ENCODE results near the gene COL8A2.

COL8A2 gene

DNA sequence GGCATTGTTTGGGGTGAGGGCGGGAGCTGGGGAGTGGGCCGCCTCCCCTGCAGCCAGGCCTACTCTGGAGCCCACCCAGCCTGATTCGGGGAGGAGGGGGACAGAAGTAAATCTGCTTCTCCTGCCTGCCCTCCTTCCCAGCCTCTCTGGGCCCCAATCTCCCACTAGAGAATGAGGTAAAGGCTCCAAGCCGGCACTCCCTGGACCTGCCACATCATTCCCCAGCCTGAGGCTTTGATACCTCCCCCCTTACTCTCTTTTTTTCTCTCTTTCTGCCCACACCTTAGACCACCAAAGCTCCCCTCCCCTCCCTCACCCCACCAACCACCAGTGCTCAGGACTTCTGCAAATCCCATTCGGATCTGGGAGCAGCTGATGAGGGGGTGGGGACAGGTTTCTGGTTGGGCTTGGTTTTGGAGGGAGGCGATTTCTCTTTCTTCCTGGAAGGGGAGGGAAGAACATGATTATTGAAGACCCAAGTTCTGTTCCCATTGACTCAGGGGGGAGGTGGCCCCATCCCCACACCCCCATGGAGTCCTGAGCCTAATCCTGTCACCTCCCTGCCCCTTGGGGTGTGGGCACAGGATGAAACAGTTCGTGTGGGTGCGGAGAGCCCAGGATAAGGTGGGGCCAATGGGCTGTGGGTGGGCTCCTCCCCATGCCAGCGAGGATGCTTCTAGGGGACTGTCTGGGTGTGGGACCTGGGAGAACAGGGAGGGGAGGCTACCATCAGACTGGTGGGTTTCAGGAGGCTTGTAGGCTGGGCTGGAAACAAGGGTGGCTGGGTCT, 32.3 kb upstream of the COL8A2 start:
- DNase-seq (ENCODE audit: low read depth) = no peak

DNA sequence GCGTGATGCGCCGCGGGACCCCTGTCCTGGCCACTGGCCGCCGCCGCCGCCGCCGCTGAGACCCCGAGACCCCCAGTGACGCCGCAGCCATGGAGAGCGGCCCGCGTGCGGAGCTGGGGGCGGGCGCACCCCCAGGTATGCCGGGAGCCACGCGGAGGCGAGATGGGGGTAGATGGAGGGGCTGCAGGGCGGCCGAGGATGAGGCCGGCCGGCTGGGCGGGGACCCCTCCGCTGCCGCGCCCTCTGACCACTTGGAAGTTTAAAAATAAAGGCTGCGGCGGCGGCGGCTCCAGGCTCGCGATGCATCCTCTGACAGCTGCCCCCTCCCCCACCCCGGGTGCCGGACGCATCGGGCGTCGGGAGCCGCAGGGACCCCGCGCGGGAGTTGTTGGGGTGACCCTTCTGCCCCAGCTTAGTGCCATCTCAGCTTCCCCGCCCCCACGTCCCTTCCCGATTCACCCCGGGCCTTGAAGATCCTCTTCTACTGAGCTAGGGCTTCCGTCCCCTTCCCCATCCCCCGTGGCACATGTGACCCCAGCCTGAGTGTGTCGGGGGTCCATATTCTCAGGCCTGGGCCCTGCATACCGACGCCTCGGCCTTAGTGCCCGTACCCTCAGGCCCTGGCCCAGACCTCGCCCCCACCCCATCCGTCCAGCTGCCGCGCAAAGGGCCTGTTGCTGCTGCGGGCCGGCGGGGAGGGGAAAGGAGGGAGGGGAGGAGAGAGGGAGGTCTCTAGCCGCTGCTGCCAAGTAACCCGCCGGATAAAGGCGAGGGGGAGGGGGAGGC, 31.5 kb upstream of the COL8A2 start:
- no peak for DNase-seq (ENCODE audit: low read depth)

DNA sequence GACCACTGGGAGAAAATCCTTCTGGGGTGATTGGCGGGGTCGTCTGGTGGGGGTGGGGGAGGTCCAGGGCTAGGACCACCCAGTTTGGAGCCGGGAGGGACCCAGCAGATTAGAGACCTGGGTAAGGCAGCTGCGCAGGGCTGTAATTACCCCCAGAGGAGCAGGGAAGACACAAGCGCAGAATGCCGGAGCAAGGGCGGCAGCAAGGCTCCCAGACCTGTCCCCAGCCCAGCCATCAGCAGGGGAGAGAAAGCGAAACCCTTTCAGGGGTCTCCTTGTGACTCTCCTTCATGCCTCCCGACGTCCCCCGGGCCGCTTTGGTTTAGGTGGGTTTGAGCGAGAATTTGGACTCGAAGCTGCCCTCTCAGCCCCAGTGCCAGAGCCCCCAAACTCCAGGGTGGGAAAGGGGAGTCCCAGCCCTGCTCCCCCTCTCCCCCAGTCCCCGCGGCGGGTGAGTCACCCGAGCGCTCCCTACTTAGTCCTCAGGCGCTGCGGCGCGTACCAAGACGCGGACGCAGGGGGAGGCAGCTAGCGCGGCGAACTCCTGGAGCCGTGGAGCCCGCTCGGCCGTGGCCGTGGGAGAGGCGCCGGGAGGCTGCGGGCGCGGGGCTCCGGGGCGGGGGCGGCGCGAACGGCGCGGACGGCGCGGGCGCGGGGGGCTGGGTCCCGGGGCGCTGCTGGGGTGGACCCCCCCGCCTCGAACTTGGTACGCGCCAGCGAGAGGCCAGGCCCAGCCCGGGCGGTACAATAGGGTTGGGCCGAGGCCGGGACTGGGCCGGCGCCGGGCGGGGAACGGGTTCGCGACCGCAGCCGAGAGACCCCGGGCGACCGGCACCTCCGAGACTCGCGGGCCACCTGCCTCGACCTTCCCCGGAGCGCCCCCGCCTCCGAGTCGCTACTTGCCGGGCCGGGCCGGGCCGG, 30.6 kb upstream of the COL8A2 start, which contains the start of gene MAP7D1:
Gene MAP7D1 (plus strand): TSS at position 753 of the 921 bp plus-strand sequence. CDS start 258 bp downstream, outside the sequence.
- DNase-seq (ENCODE audit: low read depth) = peak; percentile 62

DNA sequence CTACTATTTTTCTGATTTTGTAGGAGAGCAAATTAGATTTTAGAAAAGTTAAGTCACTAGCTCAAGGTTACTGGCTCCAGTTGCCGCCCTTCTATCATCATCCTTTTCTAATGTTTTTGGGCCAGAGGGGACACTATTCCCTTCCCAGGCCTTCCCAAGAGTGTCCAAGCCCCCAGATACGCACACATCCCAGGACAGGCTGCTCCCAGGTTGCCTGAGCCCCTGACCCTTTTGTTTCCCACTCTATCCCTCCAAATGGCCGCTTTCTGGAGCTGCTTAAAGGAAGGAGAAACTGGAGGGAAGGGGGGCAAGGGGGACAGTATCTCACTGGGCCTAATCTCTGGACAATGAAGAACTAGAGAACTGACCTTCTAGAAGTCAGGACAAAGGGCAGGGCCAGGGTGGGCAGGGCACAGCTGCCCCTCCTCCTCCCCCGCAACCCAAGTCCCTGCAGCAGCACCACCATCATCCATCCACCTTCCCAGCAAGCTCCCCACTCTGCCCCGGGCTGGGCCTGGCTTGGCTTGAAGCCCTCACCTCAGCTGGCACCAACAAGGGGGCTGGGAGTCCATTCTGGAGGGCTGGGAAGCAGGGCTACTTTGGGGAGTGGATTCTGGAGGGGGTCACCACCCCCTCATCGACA, 29.9 kb upstream of the COL8A2 start:
- DNase-seq (ENCODE audit: low read depth) = no peak

DNA sequence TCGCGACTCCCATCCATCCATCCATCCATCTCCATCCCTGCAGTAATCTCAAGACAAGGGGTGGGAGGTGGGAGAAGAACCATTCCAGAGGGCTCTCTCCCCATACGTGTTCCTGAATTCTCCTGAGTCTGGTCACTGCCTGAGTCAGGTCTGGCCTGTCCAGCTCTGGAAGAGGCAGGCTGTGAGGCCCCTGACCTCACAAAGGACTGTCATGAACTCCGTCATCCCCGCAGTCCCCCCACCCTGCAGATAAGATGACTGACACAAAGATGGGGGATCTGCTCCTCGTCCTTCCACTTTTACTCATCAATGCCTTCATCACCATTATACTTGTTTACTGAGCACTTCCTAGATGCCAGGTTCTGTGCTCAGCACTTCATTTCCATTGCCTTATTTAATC, 29.3 kb upstream of the COL8A2 start:
- no peak for DNase-seq (ENCODE audit: low read depth)

DNA sequence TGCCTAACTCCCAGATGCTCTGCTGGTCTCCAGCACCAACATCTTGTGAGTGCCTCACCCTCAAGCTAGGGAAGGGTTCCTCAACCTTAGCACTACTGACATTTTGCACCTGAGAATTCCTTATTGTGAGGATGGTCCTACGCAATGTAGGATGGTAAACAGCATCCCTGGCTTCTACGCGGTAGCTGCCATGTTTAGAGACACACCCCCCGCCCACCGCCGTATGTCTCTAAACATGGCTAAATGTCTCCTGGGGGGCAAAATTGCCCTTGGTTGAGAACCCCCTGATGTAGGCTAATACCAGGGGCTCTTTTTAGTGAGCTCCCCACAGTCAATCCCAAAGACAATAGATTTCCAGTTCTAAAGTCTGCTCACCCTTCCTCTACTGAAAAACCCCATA, 28.5 kb upstream of the COL8A2 start:
- DNase-seq (ENCODE audit: low read depth) = no peak

DNA sequence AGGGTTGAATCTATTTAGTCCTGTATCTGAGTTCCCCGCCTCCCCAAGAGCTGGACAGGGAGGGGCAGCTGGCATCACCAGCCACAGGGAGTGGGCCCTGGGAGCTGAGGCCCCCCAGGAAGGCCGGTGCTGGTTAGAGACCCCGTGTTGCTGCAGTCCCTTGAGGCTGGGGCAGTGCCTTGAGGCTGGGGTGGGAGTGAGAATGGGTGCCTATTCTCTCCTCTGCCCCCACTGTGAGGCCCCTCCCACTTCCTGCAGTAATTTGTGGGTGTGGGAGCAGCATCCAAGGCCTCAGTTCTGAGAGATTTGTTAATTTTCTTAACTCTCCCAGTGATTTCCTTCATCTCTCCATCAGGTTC, 26.8 kb upstream of the COL8A2 start:
- DNase-seq (ENCODE audit: low read depth) = no peak

DNA sequence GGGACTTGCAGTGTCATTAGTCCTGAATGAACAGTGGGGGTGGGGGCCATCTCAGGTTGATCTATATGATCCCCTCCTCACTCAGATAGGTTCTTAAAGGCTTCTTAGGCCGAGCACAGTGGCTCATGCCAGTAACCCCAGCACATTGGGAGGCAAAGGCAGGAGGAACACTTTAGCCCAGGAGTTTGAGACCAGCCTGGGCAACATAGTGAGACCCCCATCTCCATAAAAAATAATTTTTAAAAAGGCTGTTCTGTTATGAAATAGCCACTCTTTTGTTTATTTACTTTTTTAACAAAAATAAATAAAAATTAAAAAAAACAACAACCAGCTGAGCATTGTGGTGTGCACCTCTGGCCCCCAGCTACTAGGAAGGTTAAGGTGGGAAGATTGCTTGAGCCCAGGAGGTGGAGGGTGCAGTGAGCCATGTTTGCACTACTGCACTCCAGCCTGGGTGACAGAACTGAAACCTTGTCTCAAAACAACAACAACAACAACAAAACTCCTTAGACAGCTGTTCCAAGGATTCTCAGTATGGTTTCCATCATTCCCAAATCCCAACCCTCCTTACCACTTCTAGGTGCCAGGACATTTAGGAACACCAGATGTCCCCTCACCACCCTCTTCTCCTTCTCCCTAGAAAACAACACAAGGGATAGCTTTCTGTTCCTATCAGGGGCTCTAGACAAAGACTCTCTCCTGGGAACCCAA, 26.3 kb upstream of the COL8A2 start:
- DNase-seq (ENCODE audit: low read depth) = no peak

DNA sequence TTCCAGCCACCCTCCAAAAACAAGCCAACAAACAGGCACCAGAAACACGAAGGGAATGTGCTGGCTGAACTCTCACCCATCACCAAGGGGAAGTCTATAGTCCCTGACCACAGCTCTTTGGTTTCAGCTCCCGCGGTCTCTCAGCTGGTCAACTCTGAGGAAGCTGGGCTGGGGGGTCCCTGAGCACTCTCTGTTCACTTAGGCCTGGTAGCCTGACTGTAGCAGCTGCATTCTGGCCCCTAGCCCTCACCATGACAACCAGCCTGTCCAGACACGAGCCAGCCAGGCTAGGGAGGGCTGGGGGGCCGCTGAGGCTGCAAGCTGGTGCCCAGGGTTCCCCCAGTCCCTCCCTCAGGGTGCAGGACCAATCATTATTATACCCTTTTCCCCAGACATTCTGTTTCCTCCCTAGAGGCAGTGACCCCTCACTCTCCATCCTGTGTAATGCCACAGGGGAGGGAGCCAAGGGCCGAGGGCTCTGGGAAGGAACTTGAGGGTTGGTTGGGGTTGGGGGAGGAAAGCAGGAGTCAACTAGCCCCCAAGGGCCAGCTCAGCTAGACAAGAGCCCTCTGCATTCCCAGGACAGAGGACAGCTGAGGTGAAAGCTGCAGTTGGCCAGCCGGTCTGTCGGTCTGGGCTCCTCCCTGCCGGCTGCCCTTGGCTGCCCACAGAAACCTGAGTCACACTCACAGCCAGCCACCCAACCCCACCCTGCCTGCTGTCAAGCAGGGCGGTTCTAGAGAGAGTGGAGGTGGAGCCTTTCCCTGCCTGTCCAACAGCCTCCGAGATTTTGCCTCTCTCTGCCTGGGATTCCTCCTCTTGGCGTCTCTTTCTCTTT, 25.5 kb upstream of the COL8A2 start:
- no peak for DNase-seq (ENCODE audit: low read depth)

DNA sequence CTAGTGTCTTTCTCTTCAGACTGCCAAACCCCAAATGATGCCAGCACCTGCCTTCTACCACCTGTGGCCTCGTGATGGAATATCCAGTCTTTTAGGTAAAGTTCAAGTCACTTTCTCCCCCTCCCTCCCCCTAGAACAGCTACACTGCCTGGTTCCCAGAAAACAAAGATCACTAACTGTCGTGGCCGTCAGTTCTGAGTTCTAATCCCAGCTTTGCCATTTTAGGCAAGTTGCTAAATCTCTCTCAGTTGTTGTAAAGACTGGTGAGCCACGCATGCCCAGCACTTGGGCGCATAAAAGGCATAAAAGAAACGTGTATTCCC, 24.9 kb upstream of the COL8A2 start:
- DNase-seq (ENCODE audit: low read depth) = no peak

DNA sequence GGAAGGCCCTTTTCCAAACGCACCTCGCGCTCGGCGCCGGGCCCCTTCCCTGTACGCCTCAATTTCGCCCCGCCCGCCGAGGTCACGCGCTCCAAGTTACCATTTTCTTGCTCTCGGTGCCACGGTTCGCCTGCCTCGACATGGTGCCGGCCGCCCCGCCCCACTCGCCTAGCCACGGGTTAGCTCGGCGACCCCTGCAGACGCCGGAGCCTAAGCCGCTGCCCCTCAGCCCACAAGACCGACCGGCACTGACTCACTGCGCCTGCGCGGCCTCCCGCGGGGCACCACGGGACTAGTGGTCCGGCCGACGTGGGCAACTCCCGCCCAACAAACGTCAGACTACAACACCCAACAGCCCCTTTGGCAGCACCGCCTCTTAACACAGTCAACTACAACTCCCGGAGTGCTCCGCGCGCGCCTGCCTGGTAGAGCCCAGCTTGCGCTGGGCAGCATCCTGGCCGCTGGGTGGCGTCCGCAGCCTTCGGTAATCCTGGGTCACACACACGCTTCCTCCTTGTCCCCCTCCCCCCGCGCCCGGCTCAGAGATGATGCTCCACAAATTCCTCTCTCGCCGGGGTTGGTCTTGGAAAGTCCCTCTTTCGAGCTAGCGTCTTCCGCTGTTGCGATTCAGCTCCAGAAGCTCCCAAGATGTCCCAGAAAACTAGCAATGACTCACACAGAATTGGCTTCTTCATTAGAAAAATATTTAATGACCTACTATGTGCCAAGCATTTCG, 24.4 kb upstream of the COL8A2 start, which contains the start of gene TRAPPC3:
Gene TRAPPC3 (minus strand): TSS at position 250 of the 736 bp plus-strand sequence. CDS start 108 bp downstream, at position 142.
- peak; percentile 95 for DNase-seq (ENCODE audit: low read depth)

DNA sequence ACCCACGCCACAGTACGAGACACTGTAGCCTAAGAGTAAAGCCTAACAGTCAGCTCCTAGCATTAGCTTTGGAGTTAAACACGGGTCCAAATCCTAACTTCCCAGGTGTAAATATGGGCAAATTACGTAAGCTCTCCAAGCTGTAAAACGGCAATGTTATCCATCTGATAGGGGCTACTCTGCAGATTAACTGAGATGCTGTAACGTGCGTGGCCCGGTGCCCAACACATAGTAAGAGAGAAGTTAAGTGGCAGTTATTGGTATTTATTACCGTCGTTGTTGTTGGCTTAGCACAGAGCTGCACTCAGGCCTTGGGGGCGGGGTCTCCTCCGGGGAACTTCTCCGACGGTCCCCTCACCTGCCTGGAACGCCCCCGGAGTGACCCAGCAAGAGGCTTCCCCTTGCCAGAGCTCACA, 23.8 kb upstream of the COL8A2 start:
- DNase-seq (ENCODE audit: low read depth) = no peak

DNA sequence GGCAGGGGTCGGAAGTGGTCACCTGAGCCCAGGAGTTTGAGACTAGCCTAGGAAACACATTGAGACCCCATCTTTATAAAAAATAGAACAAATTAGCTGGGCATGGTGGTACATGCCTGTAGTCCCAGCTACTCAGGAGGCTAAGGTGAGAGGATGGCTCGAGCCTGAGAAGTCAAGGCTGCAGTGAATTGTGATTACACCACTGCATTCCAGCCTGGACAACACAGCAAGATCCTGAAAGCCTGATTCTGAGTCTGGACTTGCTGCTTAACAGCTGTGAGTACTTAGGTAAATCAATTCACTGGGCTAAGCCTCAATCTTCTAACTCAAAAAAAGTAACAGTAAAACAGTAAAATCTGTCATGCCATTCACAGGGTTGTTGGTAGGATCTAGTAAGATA, 19.4 kb upstream of the COL8A2 start:
- no peak for DNase-seq (ENCODE audit: low read depth)

DNA sequence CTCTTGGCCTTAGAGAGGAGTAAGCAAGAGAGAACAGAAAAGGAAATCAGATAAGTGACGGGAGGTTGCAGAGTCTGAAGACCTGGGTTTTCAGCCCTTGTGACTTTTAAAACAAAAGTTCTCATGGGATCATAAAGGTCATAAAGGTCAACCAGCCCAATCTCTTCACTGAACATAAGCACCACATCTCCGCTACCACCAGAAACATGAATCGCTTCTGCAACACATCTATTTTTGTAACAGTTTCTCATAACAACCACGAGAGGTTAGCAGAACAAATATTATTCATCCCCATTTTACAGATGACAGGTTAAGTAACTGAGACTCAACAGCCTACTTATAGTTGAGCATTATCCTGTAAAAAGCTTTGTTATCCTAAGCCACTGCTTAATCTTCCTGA, 18.4 kb upstream of the COL8A2 start:
- no peak for DNase-seq (ENCODE audit: low read depth)

DNA sequence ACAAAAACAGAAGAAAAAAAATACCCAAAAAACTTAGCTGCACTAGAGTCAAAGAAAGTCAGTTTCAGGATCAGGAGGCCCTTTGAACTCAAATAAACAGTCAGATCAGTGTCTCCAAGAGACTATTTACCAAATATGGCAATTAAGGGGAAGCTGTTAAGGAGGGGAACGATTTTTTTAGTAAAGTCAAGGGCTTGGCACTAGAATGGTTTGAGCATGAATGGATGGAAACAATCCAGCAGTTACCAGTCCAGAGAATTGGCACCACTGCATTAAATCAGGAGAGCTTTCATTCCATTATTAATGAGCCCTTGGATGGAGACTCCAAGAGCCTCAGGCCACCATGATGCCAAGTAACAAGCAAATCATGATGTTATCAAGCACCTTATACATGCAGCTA, 17.1 kb upstream of the COL8A2 start:
- DNase-seq (ENCODE audit: low read depth) = no peak

DNA sequence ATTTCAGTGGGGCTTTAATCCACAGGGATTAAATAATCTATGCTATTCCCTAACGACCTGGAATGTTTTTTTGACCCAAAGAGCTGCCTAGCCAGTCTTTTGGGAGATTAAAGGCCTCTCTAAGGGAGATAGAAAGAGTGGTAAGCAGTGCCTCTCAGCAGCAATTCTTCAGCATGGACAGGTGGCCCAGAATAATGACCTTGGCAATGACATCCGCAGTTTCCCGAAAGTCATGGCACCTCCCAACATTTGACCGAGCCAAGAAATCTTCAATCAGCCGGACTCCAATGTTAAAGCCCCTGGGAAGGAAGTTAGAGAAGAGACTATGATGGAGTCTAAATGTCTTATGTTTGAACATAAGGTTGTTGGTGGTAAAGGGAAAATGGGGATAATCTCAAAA, 14.5 kb upstream of the COL8A2 start:
- DNase-seq (ENCODE audit: low read depth) = no peak

DNA sequence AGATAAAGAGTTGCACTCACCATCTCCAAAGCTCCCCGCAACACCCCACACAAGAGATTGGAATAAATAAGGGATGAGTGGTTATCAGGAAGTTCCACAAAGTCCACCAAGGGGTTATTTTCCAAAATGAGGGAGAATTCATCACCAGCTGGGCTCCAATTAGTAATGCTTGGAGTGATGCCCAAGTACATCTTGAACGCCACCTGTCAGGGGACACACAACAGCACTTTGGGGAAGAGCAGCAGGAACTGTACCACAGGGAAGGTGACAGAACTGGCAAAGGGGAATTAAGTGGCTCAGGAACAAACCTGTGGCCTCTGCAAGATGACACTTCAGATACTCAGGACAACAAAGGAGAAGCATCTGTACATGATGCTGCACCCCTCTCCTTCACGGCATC, 12.8 kb upstream of the COL8A2 start:
- no peak for DNase-seq (ENCODE audit: low read depth)

DNA sequence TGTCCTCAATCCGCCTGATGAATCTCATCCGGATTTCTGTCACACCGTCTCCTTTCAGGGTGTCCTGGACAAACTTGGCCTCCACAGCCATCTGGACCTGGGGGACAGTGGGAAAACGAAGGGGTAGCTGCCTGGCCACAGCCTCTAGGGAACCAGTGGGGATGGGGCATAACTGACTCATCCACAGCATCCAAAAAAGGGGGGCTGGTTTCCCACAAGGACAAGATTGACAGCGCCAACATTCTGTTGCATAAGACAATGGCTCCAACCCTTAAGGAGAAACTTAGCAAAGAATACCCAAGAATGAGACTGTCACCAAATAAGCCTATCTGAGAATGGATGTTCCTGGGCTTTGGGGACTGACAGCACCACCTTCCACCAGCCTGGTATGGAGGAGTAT, 12.2 kb upstream of the COL8A2 start:
- DNase-seq (ENCODE audit: low read depth) = no peak

DNA sequence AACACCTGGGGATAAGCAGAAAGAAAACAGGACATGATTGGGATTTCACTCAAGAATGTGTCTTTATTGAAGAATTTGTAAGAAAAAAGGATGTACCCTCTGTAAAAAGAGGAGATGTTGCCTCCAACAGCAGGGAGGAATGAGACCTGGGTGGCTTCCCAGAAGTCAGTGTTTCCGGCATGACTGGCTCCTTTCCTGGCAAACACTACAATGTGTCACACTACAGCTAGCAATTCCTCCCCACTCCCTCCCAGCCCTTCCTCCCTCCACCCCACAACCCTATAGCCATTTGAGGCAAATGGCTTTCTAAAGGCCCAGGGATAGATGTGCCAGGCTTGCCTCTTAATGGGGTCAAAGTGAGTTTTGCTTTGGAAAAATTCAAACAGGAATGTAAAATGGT, 11.5 kb upstream of the COL8A2 start:
- no peak for DNase-seq (ENCODE audit: low read depth)

DNA sequence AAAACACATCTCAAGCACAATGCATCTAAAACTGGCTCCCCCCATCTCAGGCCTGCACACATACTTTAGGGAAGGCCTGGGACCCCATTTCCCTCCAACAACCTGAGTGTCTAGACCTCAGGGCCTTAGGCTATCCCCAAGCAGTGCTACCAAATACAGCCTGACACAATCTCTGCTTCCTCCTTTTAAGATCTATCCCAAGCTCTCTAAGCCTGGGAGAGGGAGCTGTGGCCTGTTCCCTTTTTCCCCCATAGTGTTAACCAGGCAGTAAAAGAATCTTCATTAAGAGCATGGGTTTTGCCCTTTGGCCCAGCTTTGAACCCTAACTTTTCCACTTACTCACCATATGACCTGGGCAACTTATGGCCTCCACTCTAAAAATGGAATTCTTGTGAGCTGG, 10.8 kb upstream of the COL8A2 start:
- no peak for DNase-seq (ENCODE audit: low read depth)
